ENCODE measurements around the gene NMBR.
"Not testable (repeated sequence)": the region's sequence is repeated elsewhere in the genome, so short reads cannot be mapped to it uniquely, and the experiment has no call there.

NMBR gene

GRCh38 chr6:142047934-142048592 is 98.9 kb downstream of the NMBR start:
- no peak overlapping the region for H3K4me3 ChIP-seq (ENCODE audit: low read depth, low read length)
- no peaks in the 10 kb centered on the region for H3K36me3 ChIP-seq
- no peaks in the 10 kb centered on the region for H3K4me1 ChIP-seq
- TF ChIP-seq CTCF (IDR thresholded peaks at IDR 0.05; ENCODE audit: low read depth, low read length), result no peak
- no peaks in the 10 kb centered on the region for H3K27me3 ChIP-seq
- no peak for DNase-seq
- no peaks in the 10 kb centered on the region for H3K9me3 ChIP-seq

- no peak for DNase-seq
- Histone ChIP-seq H3K4me3 (ENCODE audit: low read depth, low read length) (no peak overlapping the region), H3K27me3 (no peaks in the 10 kb centered on the region), H3K9me3 (no peaks in the 10 kb centered on the region), H3K4me1 (no peaks in the 10 kb centered on the region), H3K36me3 (no peaks in the 10 kb centered on the region)
- TF ChIP-seq CTCF (IDR thresholded peaks at IDR 0.05; ENCODE audit: low read depth, low read length), result no peak
Observed at GRCh38 chr6:142045380-142046278, 101.3 kb downstream of the NMBR start.

GRCh38 chr6:142035890-142036289 is 111.0 kb downstream of the NMBR start:
- H3K27me3 ChIP-seq, result no peaks in the 10 kb centered on the region
- H3K4me3 ChIP-seq (ENCODE audit: low read depth, low read length), result no peak overlapping the region
- TF ChIP-seq CTCF (IDR thresholded peaks at IDR 0.05; ENCODE audit: low read depth, low read length), result no peak
- H3K4me1 ChIP-seq, result no peaks in the 10 kb centered on the region
- H3K9me3 ChIP-seq, result no peaks in the 10 kb centered on the region
- H3K36me3 ChIP-seq, result no peaks in the 10 kb centered on the region
- no peak for DNase-seq

GRCh38 chr6:142031035-142031434 is 115.9 kb downstream of the NMBR start:
- Histone ChIP-seq H3K4me1 (no peaks in the 10 kb centered on the region), H3K27me3 (no peaks in the 10 kb centered on the region), H3K36me3 (no peaks in the 10 kb centered on the region), H3K9me3 (no peaks in the 10 kb centered on the region), H3K4me3 (ENCODE audit: low read depth, low read length) (no peak overlapping the region)
- DNase-seq, result no peak
- no peak for TF ChIP-seq CTCF (IDR thresholded peaks at IDR 0.05; ENCODE audit: low read depth, low read length)

GRCh38 chr6:142030115-142030619 is 116.8 kb downstream of the NMBR start:
- H3K9me3 ChIP-seq, result no peaks in the 10 kb centered on the region
- H3K4me3 ChIP-seq (ENCODE audit: low read depth, low read length), result no peak overlapping the region
- H3K4me1 ChIP-seq, result no peaks in the 10 kb centered on the region
- TF ChIP-seq CTCF (IDR thresholded peaks at IDR 0.05; ENCODE audit: low read depth, low read length), result no peak
- H3K36me3 ChIP-seq, result no peaks in the 10 kb centered on the region
- DNase-seq, result no peak
- H3K27me3 ChIP-seq, result no peaks in the 10 kb centered on the region

GRCh38 chr6:142028527-142028926 is 118.4 kb downstream of the NMBR start:
- Histone ChIP-seq H3K9me3 (no peaks in the 10 kb centered on the region), H3K36me3 (no peaks in the 10 kb centered on the region), H3K4me1 (no peaks in the 10 kb centered on the region), H3K4me3 (ENCODE audit: low read depth, low read length) (no peak overlapping the region), H3K27me3 (no peaks in the 10 kb centered on the region)
- no peak for DNase-seq
- TF ChIP-seq CTCF (IDR thresholded peaks at IDR 0.05; ENCODE audit: low read depth, low read length), result no peak

GRCh38 chr6:142027804-142028203 is 119.1 kb downstream of the NMBR start:
- not testable (repeated sequence) for H3K4me1 ChIP-seq; H3K36me3 ChIP-seq; DNase-seq; H3K9me3 ChIP-seq; H3K4me3 ChIP-seq (ENCODE audit: low read depth, low read length); H3K27me3 ChIP-seq

Measured in BE2C (cell line).